Measurements from ENCODE around the gene TACC2.

TACC2 gene

DNA sequence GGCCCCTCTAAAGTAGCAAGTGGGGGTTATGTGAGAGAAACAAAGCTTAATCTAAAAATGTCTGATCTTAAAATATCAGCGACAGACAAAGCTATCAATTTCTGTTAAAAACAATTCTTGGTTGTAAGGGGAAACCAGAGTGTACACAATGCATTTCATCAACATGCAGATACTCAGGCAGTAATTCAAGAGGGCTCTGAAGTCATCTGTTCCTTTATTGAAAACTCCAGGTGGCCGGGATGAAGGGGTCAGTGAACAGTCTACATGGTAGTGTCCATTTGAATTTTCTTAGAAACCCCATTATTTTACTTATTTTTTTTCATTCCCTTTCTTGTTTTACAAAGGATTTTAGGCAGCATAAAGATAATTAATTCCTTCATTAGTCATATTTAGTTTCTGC lies 245.5 kb downstream of the TACC2 start:
- no peak for DNase-seq

DNA sequence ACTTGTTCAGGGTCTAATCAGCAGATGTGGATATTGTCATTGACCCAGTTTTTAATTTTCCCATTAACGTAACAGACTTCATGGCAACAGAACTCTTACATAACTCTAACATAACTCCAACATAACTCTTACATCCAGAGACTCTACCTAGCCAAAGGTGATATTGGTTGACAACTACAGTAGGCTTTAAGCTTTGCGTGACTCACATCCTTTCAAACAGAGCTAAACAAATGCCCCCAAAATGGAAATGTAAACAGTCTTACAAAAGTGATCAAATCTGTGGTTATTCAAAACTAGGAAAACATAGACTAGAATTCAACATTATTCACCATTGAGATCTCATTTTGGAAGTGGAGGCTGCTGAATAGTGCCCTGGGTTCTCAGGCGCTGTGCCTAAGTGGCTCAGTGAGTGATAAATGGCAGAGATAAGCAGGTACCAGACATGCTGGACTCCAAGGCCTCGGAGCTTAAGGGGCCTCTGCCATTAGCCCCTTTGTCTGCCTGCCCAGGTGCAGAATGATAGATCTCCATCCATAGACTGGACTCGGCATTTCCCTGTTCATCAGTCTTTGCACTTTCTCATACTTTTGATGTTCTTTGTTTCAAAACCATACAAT lies 247.8 kb downstream of the TACC2 start:
- DNase-seq = no peak

DNA sequence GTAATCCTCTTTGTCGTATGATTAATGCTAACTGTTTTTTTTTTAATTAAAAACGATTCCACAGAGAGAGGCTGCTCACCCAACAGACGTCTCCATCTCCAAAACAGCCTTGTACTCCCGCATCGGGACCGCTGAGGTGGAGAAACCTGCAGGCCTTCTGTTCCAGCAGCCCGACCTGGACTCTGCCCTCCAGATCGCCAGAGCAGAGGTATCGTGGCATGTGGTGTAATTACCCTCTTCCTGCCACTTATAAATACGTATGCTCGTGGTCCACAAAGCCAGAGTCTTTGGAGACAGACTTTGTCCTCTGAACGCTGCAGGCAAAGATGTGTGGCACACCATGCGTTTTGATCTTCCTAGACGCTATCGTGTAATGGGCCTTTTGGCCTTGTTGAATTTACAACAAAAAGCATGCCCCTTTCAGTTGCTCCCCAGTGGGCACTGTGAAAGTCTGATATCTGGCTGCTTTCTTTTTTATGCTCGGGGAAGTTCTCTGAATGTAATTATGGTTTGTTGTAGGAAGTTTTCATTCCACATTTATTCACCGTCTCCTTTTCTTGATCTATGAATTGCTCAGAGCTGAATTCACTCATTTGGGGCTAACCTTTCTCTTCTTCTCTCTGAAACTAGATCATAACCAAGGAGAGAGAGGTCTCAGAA lies 248.5 kb downstream of the TACC2 start:
- no peak for DNase-seq

DNA sequence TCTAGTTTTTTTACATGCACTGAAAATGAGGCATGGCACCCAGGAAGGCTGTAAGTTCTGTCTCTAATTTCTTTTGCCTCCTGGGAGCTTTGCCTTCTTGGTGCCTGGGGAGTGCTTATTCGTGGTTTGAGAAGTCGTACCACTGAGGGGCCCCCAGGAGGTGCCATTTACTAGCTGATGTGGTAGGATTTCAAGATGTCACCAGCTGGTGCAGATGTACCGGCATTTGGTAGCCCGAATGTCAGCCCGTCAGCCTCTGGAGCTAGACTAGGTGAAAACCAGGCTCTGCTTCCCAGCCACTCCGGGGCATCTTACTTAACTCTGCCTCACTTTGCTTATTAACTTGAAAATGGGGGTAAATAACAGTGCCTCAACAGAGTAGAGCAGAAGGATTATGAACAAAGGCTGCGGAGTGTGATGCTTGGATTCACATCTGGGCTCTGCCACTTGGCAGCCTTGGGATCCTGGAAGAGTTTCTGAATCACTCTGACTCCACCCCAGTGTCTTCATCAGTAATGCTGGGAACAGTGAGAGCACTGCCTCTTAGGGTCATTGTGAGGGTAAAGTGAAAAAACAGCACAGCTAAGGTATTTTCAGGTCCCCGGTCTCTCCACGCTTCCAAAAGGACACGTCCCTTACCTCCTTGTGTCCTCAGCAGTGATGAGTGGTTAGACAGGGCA lies 250.8 kb downstream of the TACC2 start:
- no peak for DNase-seq

DNA sequence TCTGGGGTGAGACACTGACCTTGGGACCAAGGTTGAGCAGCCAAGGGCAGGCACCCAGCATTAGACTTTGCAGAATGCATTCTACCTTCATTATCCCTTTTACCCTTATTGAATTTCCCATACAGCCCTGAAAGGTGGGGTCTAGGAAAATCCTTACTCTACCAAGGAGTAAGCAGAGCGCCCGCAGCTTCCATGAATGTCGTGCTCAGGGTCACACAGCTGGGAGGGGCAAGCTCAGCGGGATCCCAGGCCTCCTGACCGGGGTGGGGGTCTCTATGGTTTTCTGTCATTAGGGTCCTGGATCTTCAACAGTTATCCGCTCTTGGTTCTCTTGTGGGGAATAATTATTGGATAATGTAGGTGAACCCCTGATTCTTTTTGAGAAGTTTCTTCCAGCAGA lies 251.4 kb downstream of the TACC2 start:
- DNase-seq = no peak

DNA sequence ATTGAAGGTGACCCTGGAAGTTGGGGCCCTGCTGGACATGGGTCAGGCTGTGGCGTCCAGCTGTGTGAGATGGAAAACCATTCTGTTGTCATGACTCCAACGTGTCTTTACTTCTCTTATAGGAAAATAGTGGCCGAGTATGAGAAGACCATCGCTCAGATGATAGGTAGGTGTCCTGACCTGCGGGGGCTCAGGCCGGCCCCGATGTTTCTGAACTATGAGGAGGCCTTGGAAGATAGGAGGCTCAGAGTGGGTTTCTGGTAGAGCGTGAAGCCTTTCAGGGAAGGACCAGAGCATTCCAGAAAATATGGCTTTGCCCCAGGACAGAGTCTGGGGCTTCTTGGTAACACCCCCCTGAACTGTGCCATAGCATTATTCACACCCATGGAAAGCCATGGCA lies 252.9 kb downstream of the TACC2 start:
- DNase-seq = no peak

DNA sequence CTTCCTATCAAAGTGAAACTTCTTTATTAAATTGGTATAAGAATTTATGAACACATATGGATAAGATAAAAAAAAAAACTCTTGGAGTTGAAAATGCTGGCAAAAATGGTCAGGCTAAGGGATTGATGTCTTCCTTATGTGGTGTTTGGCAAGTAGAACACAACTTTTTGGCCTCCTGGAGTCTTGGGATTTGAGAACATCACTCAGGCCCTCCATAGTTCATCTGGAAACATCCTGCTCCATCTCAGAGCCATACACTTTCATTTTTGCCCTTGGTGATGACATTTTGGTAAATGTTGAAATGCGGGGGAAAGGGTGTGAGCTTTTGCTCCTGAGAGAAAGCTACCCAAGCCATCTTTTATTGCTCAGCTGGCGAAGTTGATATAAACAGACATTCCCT lies 254.6 kb downstream of the TACC2 start:
- no peak for DNase-seq

DNA sequence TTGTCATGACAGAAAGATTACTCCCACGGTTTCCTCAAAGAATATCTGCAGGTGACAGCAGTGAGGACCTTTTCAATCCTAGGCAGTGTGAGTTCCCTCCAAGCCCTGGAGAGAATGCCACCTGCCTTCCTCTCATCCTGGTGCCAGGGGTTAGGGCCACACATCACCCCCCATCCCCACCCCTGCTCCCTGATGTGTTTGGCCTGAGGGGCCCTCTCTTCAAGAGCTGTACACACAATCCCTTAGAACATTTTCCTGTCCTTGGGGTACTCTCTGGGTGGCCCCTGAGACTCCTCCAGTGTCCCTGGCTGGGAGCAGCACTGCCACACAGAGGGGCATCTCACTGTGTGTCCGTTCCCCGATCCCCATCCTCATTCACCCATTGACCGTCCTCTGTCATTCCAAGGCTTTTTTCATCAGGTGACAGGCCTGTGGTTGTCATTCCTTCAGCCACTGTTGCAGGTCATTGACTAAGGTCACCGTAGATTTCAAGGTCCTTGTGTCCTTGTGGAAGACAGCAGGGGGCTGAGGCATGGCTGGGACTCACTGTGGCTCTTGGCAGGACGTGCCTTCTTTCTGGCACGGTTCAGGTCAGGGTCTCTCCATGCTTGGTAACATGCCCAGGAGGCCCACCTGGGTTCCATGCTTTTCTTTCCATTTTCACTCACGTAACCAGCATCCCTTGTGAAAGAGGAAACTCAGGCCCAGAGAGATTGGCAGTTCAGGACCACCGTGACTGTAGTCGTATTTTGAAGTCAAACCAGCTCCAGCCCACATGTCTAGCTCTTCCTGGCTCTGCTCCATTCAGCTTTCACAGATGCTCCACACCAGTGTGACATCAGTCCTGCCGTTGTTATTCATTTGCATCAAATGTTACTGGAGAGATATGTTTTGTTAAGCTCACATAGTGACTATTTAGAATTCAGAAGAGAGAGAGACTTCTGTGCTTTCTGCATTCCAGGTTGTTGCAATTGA lies 255.3 kb downstream of the TACC2 start:
- DNase-seq = no peak

DNA sequence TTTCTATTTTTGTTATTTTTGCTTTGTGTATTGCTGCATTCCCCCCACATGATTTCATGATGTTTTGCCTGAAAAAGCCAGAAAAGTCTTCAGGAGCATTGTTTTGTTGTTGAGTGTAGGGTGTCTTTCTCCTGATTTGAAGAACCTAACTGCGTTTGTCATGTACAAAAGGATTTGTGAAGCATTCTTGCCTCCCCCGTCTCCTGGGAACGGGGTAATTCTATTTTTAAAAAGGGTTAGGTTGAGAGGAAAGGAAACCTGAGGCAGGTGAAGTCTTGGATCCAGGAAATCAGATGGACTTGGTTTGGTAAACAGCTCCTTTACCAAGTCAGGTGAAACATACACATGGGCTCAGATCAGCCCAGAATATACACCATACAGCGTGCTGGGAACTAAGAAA lies 256.2 kb downstream of the TACC2 start:
- no peak for DNase-seq

DNA sequence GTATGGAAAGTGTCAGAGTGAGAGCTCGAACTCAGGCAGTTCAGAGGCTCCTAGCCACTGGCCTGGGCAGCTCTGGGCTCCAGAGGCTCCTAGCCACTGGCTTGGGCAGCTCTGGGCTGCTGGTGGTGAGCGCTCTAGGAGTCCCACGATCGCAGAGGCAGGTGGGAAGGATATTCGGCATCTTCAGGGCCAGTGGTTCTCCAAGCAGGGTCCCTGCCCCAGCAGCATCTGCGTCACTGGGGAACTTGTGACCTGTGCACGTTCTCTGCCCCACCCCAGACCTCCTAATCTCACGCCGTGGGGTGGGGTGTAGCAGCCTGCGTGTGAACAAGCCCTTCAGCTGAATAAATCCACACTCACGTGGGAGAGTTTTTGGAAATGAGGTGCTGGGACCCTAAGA lies 256.9 kb downstream of the TACC2 start:
- no peak for DNase-seq

DNA sequence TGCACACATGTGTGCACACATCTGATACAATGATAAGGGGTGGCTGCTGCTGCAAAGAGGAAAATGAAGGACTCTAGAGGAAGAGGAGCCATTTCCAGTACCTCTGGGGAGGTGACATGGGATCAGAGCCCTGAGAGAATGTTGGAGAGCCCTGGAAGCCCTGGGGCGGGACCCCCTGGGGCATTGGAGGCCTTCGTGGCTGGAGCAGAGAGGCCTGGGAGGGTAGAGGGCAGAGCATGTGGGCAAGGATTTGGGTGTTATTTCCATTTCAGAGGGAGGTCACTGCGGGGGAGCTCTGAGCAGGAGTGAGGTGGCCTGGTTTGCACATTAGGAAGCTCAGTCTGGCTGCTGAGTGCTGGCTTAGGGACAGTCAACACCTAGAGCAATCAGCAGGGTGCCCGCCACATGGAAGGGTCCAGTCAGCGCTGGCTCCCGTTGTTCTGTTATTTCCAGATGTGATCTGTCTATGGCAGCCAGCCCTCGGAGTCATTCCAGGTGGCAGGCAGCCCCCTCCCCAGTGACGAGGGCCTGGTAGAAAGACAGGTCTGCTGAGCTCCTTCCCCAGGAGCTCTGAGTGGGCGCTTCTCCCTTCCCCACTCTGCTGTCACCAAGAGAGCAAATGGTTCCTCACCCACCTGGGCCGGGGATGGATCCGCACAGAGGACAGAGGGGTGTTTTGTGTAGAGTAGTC lies 258.0 kb downstream of the TACC2 start:
- no peak for DNase-seq

DNA sequence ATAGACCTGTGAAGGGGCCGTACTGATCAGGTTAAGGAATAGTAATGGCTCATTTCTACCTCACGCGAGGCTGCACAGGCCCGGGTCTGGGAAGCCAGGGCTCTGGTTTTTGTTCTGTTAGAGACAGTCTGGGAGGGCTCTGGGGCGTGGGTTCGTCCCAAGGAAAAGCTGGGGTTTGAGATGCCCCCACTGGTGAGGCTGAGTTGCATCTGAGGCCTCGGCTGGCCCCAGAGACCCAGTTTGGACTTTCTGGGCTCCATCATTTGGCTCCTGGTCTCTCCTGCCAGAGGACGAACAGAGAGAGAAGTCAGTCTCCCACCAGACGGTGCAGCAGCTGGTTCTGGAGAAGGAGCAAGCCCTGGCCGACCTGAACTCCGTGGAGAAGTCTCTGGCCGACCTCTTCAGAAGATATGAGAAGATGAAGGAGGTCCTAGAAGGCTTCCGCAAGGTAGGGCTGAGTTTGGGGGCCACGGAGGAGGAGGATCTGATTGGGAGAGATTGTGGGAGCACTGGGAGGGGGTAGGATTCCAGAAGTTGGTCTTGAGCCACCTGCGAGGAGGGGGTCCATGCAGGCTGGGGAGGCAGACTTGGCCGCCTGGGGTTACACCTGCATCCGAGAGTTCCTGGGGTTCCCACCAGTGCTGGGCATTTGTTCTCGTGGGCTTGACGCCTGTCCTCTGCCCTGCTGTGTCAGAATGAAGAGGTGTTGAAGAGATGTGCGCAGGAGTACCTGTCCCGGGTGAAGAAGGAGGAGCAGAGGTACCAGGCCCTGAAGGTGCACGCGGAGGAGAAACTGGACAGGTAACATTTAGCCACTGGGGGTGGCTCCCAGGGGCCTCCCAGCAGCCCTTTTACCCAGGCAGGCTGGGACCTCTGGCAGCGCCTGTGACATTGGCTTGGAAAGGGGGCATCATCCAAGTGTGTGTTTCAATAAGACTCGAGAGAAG lies 259.7 kb downstream of the TACC2 start:
- DNase-seq = no peak

DNA sequence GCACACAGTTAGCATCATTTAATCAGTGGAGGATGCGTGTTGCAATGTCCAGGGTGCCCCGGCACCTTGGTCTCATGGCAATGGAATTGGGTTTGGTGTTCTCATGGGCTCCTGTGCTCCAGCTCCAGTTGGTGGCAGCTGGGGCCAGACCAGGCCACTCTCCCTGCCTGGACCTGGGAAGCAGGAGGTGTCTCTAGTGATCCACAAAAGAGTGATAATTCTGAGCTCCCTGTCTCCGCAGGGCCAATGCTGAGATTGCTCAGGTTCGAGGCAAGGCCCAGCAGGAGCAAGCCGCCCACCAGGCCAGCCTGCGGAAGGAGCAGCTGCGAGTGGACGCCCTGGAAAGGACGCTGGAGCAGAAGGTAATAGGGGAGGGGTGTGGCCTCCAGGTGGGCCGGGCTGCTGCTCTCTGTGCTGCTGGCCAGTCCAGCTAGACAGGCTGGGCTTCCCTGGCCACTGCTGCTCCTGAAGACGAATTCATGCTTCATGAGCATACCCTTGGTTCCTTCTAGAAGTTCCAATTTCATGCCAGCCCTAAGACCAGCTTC lies 260.4 kb downstream of the TACC2 start:
- DNase-seq = no peak

DNA sequence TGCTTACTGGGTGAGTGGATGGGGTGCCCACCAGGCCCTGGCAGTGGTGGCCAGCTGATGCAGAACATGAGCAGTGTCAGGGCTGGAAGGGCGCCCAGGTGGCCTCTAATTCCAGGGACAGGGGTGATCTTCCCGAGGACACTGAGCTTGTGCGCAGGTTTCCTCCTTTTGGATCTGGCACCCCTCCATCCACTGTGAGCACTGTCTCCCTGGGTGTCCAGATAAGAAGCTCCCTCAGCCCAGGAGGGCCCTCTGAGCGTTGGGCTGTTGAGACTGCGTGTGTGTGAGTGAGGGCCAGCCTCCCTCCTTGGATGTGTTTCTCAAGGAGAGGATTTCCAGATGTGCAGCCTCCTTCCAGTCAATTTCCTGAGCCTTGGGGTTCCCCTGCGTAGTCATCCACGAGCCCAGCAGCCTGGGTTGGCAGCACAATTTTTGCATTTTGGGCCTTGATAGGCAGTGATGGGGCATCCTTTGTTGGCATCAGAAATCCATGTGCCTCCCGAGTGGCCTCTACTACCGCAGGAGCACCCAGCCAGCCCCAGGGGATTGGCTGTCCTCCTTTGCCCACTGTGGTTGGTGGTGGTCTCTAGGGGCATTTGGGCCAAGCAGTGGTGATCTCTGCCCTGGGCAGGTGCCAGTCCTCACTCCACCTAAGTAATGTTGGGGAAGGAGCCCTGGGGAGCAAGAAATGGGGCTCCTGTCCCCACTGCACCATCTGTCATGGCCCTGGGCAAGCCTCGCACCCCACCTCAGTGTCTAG lies 261.2 kb downstream of the TACC2 start:
- no peak for DNase-seq

DNA sequence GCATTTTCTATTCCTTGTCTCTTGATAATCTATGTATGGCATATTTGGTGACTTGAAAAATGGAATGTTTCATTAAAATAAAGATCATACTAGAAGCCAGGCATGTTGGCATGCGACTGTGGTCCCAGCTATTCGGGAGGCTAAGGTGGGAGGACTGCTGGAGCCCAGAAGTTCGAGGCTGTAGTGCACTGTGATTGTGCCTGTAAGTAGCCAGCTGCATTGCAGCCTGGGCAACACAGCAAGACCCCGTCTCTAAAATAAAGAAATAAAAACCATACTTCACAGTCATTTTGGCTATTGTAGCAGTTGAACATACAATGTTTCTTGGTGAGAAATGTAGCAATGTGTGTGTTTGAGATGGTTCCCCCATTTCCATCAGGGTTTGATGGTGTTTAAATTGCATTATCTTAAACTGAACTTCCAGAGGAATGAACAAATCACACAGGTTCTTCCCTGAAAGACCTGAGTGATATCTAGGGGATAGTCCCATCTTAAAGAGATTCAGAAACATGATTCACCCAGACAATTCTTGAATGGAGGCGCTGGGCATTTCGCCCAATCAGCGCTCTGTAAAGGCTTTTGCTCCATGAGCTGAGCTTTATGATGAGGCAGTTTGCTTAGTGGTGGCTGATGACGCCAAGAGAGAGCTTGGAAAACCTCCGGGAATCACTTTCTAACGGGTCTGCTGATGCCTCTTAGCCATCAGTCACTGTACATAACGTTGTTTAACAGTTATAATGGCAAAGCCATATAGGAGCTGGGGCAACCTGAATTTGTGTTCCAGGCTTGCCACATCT lies 262.7 kb downstream of the TACC2 start:
- no peak for DNase-seq

DNA sequence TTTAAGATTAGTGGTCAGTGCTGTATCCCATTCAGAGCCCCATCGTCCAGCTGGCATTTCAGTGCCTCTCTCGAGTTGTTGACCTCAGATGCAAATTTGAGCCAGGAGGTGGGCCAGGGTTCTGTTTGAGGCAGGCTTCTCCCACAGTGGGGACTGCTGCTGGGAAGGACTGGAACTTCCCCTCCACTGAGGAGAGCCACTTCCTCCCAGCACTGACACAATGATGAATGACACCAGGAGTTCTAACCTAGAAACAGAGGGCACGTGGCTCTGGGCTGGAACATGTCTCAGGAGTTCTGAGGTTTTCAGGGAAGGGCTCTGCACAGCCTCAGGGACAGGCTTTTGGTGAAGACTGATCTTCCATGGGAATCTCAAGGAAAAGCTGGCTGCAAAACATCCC lies 263.8 kb downstream of the TACC2 start:
- no peak for DNase-seq

DNA sequence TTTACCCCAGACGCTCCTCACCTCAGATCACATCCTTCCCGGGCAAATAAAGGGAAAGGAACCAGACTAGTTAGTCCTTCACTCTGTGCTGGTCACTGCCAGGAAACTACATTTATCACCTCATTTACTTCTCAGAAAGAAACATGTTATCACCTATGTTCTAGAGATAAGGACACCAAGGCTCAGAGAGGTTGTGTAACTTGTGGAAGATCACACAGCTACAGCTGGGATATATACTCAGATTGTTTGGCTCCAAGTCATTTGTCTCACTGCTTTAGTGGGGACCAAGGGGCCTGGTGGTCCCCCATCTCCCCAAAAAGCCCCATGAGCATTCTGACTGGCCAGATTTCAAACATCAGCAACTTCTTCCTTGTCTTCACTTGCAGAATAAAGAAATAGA lies 264.6 kb downstream of the TACC2 start:
- DNase-seq = no peak

DNA sequence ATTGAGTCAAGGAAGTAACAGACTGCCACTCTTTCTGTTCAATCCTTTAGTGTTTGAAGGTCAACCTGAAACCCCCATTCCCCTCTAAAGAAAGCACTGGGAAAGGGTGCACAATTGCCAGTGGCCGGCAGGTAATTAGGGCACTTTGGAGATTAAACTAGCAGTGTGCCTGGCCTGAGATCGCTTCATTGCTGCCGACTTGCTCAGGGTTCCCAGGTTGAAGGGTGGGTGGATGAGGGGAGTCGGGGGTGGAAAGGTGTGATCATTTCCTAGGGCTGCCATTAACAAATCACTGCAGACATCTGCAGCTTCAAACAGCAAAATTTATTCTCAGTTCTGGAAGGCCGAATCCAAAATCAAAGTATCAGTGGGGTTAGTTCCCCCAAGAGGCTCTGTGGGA lies 265.9 kb downstream of the TACC2 start:
- DNase-seq = no peak

DNA sequence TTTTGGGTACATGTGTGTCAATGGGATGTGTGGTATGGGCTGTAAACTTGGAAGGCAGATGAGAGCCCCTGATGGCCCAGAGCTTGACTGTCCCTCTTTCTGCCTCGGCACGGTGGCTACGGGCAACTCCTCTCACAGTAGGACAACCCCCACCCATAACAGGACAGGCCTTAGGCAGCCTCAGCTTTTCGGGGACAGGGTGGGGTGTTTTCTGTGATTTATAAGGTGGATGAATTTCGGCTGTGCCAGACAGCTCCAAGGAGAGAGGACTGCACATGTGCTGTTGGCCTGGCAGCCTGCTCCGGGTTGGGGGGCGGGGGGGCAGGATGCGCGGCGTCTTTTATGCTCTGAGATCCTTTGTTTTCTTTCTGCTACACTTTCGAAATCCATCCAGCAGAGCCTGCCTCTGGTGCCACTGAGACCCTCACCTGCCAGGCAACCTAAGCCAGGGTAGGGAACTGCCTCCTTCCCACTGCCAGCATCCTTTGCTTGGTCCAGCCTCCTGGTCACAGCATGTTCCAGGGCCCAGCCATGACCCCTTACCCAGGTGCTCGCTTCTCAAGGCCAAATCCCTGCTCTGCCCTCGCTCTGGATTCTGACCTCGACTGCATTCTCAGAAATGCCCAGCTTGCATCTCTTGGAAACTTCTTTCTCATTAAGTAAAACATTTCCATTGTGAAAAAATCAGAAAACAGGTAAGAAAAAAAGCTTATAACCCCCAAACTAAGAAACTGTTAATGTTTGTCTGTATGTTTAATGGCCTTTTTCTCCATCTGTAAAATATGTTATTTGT lies 266.7 kb downstream of the TACC2 start:
- DNase-seq = no peak

Data from activated CD4-positive, alpha-beta T cell treated with anti-CD3 and anti-CD28 coated beads, Interleukin-2, amount 50 U/mL, for 48 hours (primary cell).